HCT116 (cell line): ENCODE results near the gene MRPS16. TPM values are rescaled to one million over a fixed set of nuclear protein-coding genes. Genes with fewer than 3 reads are reported as not detected.

ENCODE experiments used
- ATAC-seq: fragments of 200-7000 bp; cut with Tn5 transposase; 2 replicates; pipeline ENCODE4 v1.9.1; 2020; ENCODE audit warnings: mild to moderate bottlenecking, moderate library complexity
- BruUV-seq: library from RNA; stranded (reverse); fragments of 400-500 nt; replicated peaks from 2 replicates; lab custom pipeline; 2021; lab: Mats Ljungman, UMichigan
- CTCF ChIA-PET: fragments of 300-600 bp; sonication (Branson Sonifier 250); formaldehyde crosslinking; loops from one replicate; lab custom pipeline; 2021; ENCODE audit warnings: antibody characterized with exemption; lab: Charles Lee
- POLR2A ChIA-PET: fragments of 300-600, 350-600 bp; sonication (Branson Sonifier 250); formaldehyde crosslinking; loops from one replicate; lab custom pipeline; 2021; ENCODE audit warnings: antibody characterized with exemption; lab: Charles Lee
- RAD21 ChIA-PET, 2 experiments: fragments of 300-600 bp; sonication (Branson Sonifier 250); formaldehyde crosslinking; loops; one replicate each; lab custom pipeline; 2023; ENCODE audit warnings: low total read pairs in 2 of 2; ENCODE audit not compliant: uncharacterized antibody in 2 of 2, unreplicated experiment in 2 of 2, low non-redundant PET in 1 of 2; lab: Charles Lee
- DNase-seq: peaks from one replicate; pipeline ENCODE4 v3.0.0-alpha.2; 2010; ENCODE audit warnings: low read depth, low spot score
- H2AFZ ChIP-seq: fragments of 200-600 bp; shearing (Covaris generic), sonication (generic); 2 replicates; pipeline ENCODE4 v1.6.1; 2017; ENCODE audit warnings: low read depth, mixed run types, mixed read lengths, antibody characterized with exemption, low read length; ENCODE audit not compliant: poor library complexity, severe bottlenecking
- H3K27ac ChIP-seq: 2 replicates; pipeline ENCODE4 v1.5.1; 2012; ENCODE audit warnings: low read depth, low read length
- H3K27me3 ChIP-seq: fragments of 200-600 bp; sonication (generic); 2 replicates; pipeline ENCODE4 v1.6.1; 2016; ENCODE audit warnings: mixed run types, low read length, mixed read lengths; ENCODE audit not compliant: insufficient read depth
- H3K36me3 ChIP-seq, 2 experiments: fragments of 200-500 bp in 1 of 2; fragments of 200-600 bp in 1 of 2; sonication (Bioruptor generic) in 1 of 2; sonication (generic) in 1 of 2; 2 replicates each; pipeline versions ENCODE4 v1.5.1 to v1.6.1; 2014 to 2016; ENCODE audit warnings: low read length in 2 of 2, inconsistent platforms in 1 of 2, mixed read lengths in 1 of 2, mixed run types in 1 of 2; ENCODE audit not compliant: insufficient read depth in 2 of 2, control insufficient read depth in 1 of 2
- H3K4me1 ChIP-seq, 2 experiments: fragments of 200-600 bp in 1 of 2; sonication (generic) in 1 of 2; 2 replicates each; pipeline versions ENCODE4 v1.5.1 to v1.6.1; 2012 to 2017; ENCODE audit warnings: low read length in 2 of 2, inconsistent platforms in 1 of 2, mild to moderate bottlenecking in 1 of 2, mixed read lengths in 1 of 2, mixed run types in 1 of 2, moderate library complexity in 1 of 2; ENCODE audit not compliant: insufficient read depth in 2 of 2, control insufficient read depth in 1 of 2
- H3K4me2 ChIP-seq: fragments of 200-600 bp; sonication (generic); 2 replicates; pipeline ENCODE4 v1.6.1; 2017; ENCODE audit warnings: mixed run types, low read length, mixed read lengths
- H3K4me3 ChIP-seq, 2 experiments: fragments of 200-600 bp in 1 of 2; sonication (generic) in 1 of 2; replicated peaks in 1 of 2; 2 replicates each; pipeline ENCODE4 v1.5.1; 2011 to 2016; ENCODE audit warnings: low read length in 2 of 2, control low read depth in 1 of 2, low read depth in 1 of 2, mild to moderate bottlenecking in 1 of 2, mixed read lengths in 1 of 2, mixed run types in 1 of 2
- H3K79me2 ChIP-seq: fragments of 200-600 bp; sonication (generic); 2 replicates; pipeline ENCODE4 v1.6.1; 2017; ENCODE audit warnings: mild to moderate bottlenecking, mixed run types, low read length, moderate library complexity, mixed read lengths; ENCODE audit not compliant: insufficient read depth
- H3K9ac ChIP-seq: fragments of 200-600 bp; sonication (generic); 2 replicates; pipeline ENCODE4 v1.6.1; 2016; ENCODE audit warnings: low read length, mixed read lengths
- H3K9me2 ChIP-seq: fragments of 200-600 bp; sonication (generic), shearing (Covaris generic); 2 replicates; pipeline ENCODE4 v1.6.1; 2017; ENCODE audit warnings: mixed run types, mild to moderate bottlenecking, moderate library complexity; ENCODE audit not compliant: insufficient read depth
- H3K9me3 ChIP-seq, 2 experiments: fragments of 200-500 bp in 1 of 2; fragments of 200-600 bp in 1 of 2; sonication (Bioruptor generic) in 1 of 2; sonication (generic) in 1 of 2; 2 replicates each; pipeline ENCODE4 v1.6.1; 2014 to 2017; ENCODE audit warnings: low read length in 2 of 2, mixed read lengths in 2 of 2, inconsistent platforms in 1 of 2, low read depth in 1 of 2, mild to moderate bottlenecking in 1 of 2, mixed run types in 1 of 2, moderate library complexity in 1 of 2; ENCODE audit not compliant: control insufficient read depth in 1 of 2, insufficient read depth in 1 of 2
- H4K20me1 ChIP-seq: fragments of 200-600 bp; sonication (generic), shearing (Covaris generic); 2 replicates; pipeline ENCODE4 v1.6.1; 2017; ENCODE audit warnings: mixed run types, mild to moderate bottlenecking, moderate library complexity; ENCODE audit not compliant: insufficient read depth
- ATF3 ChIP-seq: IDR thresholded peaks from 2 replicates; pipeline ENCODE4 v1.6.1; 2012
- CBX3 ChIP-seq: IDR thresholded peaks from 2 replicates; pipeline ENCODE4 v1.6.1; 2012; ENCODE audit warnings: low read depth
- EGR1 ChIP-seq: IDR thresholded peaks from 2 replicates; pipeline ENCODE4 v1.6.1; 2012; ENCODE audit warnings: low read depth
- ELF1 ChIP-seq: IDR thresholded peaks from 2 replicates; pipeline ENCODE4 v1.6.1; 2012; ENCODE audit warnings: low read depth, borderline replicate concordance
- FOSL1 ChIP-seq: IDR thresholded peaks from 2 replicates; pipeline ENCODE4 v1.6.1; 2012; ENCODE audit warnings: low read depth
- JUND ChIP-seq: IDR thresholded peaks from 2 replicates; pipeline ENCODE4 v1.6.1; 2012
- SIN3A ChIP-seq: IDR thresholded peaks from 2 replicates; pipeline ENCODE4 v1.6.1; 2012; ENCODE audit warnings: low read depth
- SRF ChIP-seq: IDR thresholded peaks from 2 replicates; pipeline ENCODE4 v1.6.1; 2012; ENCODE audit warnings: low read depth
- TCF7L2 ChIP-seq: IDR thresholded peaks from 2 replicates; pipeline ENCODE4 v1.7.0; 2011; ENCODE audit warnings: borderline replicate concordance, inconsistent platforms; ENCODE audit not compliant: insufficient read depth, insufficient read length; ENCODE audit errors: extremely low read depth
- YY1 ChIP-seq: IDR thresholded peaks from 2 replicates; pipeline ENCODE4 v1.6.1; 2011; ENCODE audit warnings: low read length, low read depth, moderate library complexity, mild to moderate bottlenecking; ENCODE audit not compliant: insufficient replicate concordance; ENCODE audit errors: extremely low read depth
- ZFX ChIP-seq: fragments of 450-650 bp; IDR thresholded peaks from 2 replicates; pipeline ENCODE4 v1.6.1; 2017
- ZNF274 ChIP-seq: fragments of 200-500 bp; sonication (Bioruptor generic); IDR thresholded peaks from 2 replicates; pipeline ENCODE4 v1.6.1; 2014; ENCODE audit warnings: mild to moderate bottlenecking, low read depth, low read length, inconsistent platforms
- intact Hi-C: fragments of 100-400 bp; cut with micrococcal nuclease; formaldehyde crosslinking; loops from 2 replicates; pipeline ENCODE4 v1.10.0; 2022
- total RNA-seq: library from RNA; stranded (reverse); gene quantifications from one replicate; pipeline ENCODE4 v1.2.1, GENCODE V29; 2021; ENCODE audit not compliant: unreplicated experiment
- TF ChIP-seq, protein P1 (sequence below), 3 experiments: fragments of 200-600 bp in 1 of 3; sonication (generic) in 1 of 3; IDR thresholded peaks in 2 of 3; conservative IDR thresholded peaks in 1 of 3; 2 replicates each; pipeline ENCODE4 v1.5.1; 2012 to 2017; ENCODE audit warnings: low read depth in 2 of 3, low read length in 2 of 3, antibody characterized with exemption in 1 of 3, borderline replicate concordance in 1 of 3, control low read depth in 1 of 3, mild to moderate bottlenecking in 1 of 3, mixed read lengths in 1 of 3, mixed run types in 1 of 3, moderate library complexity in 1 of 3; ENCODE audit not compliant: insufficient read depth in 1 of 3
- TF ChIP-seq, protein P2 (sequence below): IDR thresholded peaks from 2 replicates; pipeline ENCODE4 v1.6.1; 2012; ENCODE audit warnings: low read depth

MRPS16 gene
- total RNA-seq, 1 experiment from 2014 or later, result 122 TPM

DNA sequence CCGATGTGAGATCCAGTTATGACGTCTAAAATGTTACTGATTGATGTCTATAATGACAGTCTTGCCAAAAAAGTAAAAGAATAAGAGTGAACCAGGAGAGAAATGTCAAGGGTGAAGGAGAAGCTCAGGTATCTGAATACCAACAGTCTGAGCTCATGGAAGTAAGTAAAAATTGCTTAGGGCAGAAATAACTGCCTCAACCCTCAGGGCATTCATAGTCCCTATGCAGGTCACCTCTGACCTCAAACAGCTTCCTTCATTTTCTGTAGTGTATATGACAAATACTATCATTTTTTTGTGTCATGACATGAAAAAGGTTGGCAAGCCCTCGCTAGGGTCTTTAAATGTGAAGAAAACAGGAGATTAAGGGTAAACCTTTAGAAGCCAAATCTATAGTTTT, 41.0 kb upstream of the MRPS16 start:
- CTCF ChIA-PET, result no interaction called here
- no peak overlapping the region for H3K4me2 ChIP-seq
- H3K27ac ChIP-seq, result no peak overlapping the region
- DNase-seq, result no peak
- no TSS peak for BruUV-seq
- TF ChIP-seq ATF3 (no peak), YY1 (no peak), EGR1 (no peak), SRF (no peak), JUND (no peak), ZFX (no peak), ELF1 (no peak), ZNF274 (no peak), TCF7L2 (no peak), CBX3 (no peak), FOSL1 (no peak), SIN3A (no peak)
- TF ChIP-seq, protein P1, sequence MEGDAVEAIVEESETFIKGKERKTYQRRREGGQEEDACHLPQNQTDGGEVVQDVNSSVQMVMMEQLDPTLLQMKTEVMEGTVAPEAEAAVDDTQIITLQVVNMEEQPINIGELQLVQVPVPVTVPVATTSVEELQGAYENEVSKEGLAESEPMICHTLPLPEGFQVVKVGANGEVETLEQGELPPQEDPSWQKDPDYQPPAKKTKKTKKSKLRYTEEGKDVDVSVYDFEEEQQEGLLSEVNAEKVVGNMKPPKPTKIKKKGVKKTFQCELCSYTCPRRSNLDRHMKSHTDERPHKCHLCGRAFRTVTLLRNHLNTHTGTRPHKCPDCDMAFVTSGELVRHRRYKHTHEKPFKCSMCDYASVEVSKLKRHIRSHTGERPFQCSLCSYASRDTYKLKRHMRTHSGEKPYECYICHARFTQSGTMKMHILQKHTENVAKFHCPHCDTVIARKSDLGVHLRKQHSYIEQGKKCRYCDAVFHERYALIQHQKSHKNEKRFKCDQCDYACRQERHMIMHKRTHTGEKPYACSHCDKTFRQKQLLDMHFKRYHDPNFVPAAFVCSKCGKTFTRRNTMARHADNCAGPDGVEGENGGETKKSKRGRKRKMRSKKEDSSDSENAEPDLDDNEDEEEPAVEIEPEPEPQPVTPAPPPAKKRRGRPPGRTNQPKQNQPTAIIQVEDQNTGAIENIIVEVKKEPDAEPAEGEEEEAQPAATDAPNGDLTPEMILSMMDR (IDR thresholded peaks at IDR 0.05 in 2 of 3, conservative IDR thresholded peaks at IDR 0.05 in 1 of 3; ENCODE audit: borderline replicate concordance in 1 of 3, insufficient read depth in 1 of 3, low read depth in 2 of 3, low read length in 2 of 3), result no peak
- TF ChIP-seq, protein P2, sequence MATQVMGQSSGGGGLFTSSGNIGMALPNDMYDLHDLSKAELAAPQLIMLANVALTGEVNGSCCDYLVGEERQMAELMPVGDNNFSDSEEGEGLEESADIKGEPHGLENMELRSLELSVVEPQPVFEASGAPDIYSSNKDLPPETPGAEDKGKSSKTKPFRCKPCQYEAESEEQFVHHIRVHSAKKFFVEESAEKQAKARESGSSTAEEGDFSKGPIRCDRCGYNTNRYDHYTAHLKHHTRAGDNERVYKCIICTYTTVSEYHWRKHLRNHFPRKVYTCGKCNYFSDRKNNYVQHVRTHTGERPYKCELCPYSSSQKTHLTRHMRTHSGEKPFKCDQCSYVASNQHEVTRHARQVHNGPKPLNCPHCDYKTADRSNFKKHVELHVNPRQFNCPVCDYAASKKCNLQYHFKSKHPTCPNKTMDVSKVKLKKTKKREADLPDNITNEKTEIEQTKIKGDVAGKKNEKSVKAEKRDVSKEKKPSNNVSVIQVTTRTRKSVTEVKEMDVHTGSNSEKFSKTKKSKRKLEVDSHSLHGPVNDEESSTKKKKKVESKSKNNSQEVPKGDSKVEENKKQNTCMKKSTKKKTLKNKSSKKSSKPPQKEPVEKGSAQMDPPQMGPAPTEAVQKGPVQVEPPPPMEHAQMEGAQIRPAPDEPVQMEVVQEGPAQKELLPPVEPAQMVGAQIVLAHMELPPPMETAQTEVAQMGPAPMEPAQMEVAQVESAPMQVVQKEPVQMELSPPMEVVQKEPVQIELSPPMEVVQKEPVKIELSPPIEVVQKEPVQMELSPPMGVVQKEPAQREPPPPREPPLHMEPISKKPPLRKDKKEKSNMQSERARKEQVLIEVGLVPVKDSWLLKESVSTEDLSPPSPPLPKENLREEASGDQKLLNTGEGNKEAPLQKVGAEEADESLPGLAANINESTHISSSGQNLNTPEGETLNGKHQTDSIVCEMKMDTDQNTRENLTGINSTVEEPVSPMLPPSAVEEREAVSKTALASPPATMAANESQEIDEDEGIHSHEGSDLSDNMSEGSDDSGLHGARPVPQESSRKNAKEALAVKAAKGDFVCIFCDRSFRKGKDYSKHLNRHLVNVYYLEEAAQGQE, result no peak
- TF ChIP-seq, all 23 proteins: peak for 0
- 0 out of 4 replicates have a peak, but pooled peaks cover 0 to 5% of the 10 kb centered on the region in 2 experiments for H3K36me3 ChIP-seq
- no peaks in the 10 kb centered on the region for H4K20me1 ChIP-seq
- no peaks in the 10 kb centered on the region for H3K4me1 ChIP-seq
- H3K79me2 ChIP-seq, result no peaks in the 10 kb centered on the region
- ChIA-PET RAD21 (no interaction called here), POLR2A (no interaction called here)
- no peaks in the 10 kb centered on the region for H3K27me3 ChIP-seq
- H3K9me3 ChIP-seq, result no peaks in the 10 kb centered on the region
- no peak for ATAC-seq
- no peak overlapping the region for H2AFZ ChIP-seq
- no peaks in the 10 kb centered on the region for H3K9me2 ChIP-seq
- H3K4me3 ChIP-seq, result no peak overlapping the region
- H3K9ac ChIP-seq, result no peak overlapping the region
- intact Hi-C loops, result no loop called here
